Psoas muscle (tissue), 8 donors: ENCODE measurements around the gene COMMD3. TPM values are rescaled to one million over a fixed set of nuclear protein-coding genes. Genes with fewer than 3 reads are reported as not detected.

Experiments used
- ATAC-seq, 4 donors: fragments of 200-7000 bp; cut with Tn5 transposase; one replicate each; pipeline ENCODE4 v1.9.1; 2020; ENCODE audit warnings: moderate library complexity in 3 of 4, mild to moderate bottlenecking in 2 of 4
- DNase-seq, 2 donors: peaks; one replicate each; pipeline ENCODE4 v3.0.0-alpha.2; 2020
- H3K27ac ChIP-seq: fragments of 200-600 bp; one replicate; pipeline ENCODE4 v1.8.0; 2022
- H3K27me3 ChIP-seq, 3 donors: fragments of 200-600 bp in 1 of 3; one replicate each; pipeline versions ENCODE4 v1.6.1 to v1.8.0; 2013 to 2022; ENCODE audit warnings: low read length in 2 of 3, mild to moderate bottlenecking in 2 of 3, moderate library complexity in 1 of 3; ENCODE audit not compliant: insufficient read depth in 3 of 3
- H3K36me3 ChIP-seq, 2 donors: fragments of 200-600 bp in 1 of 2; one replicate each; pipeline versions ENCODE4 v1.6.1 to v1.8.0; 2013 to 2022; ENCODE audit warnings: low read depth in 1 of 2, mild to moderate bottlenecking in 1 of 2, moderate library complexity in 1 of 2; ENCODE audit not compliant: insufficient read depth in 1 of 2
- H3K4me1 ChIP-seq: fragments of 200-600 bp; one replicate; pipeline ENCODE4 v1.8.0; 2022
- H3K4me3 ChIP-seq: fragments of 200-600 bp; one replicate; pipeline ENCODE4 v1.8.0; 2022; ENCODE audit warnings: mild to moderate bottlenecking
- H3K9me3 ChIP-seq: fragments of 200-600 bp; one replicate; pipeline ENCODE4 v1.8.0; 2022
- CTCF ChIP-seq: fragments of 200-600 bp; IDR thresholded peaks from one replicate; pipeline ENCODE4 v1.8.0; 2022; ENCODE audit warnings: antibody characterized with exemption
- WGBS, 3 donors: extraction: QIAGEN DNeasy Blood & Tissue Kit; methylation state at CpG; one replicate each; pipeline versions ENCODE4 v1.1.6 to v1.1.7; 2013; 5-methylcytosine and 5-hydroxymethylcytosine counted together
- intact Hi-C, 2 donors: fragments of 100-400 bp; cut with DNase I; formaldehyde crosslinking; loops; one replicate each; pipeline versions ENCODE4 v1.11.0 to v1.14.2; 2022
- polyA plus RNA-seq, 3 donors: library from polyadenylated mRNA; stranded (reverse); fragments of 200-250 nt; gene quantifications; one replicate each; pipeline ENCODE4 v1.2.3, GENCODE V29; 2013
- total RNA-seq, 4 donors: library from RNA; stranded (reverse); fragmentation: NEBNext Ultra II Directional in 2 of 4; extraction: Animal tissue kit (Norgen Biotek cat#: 25700) in 2 of 4; gene quantifications; one replicate each; pipeline versions ENCODE4 v1.2.1 to v1.2.4, GENCODE V29; 2021 to 2023
- donor health status: healthy with polysubstance abuse.
- donor health status: DM: no; HTN: no; CAD: no; lungs with moderate emphysema.
- donor health status: Bipolar disorder and iron deficiency.
- donor health status: healthy.
- donor health status: DM: yes; HTN: yes; CAD: no.
- donor health status: DM: no; HTN: no; CAD: no.
- donor health status: DM: no; HTN: no; CAD: no.
- donor health status: DM: yes; HTN: yes; CAD: no.

Gene COMMD3
- total and polyA plus RNA-seq, 7 donors: 42.3 to 81.4 (median 64.6) TPM

DNA sequence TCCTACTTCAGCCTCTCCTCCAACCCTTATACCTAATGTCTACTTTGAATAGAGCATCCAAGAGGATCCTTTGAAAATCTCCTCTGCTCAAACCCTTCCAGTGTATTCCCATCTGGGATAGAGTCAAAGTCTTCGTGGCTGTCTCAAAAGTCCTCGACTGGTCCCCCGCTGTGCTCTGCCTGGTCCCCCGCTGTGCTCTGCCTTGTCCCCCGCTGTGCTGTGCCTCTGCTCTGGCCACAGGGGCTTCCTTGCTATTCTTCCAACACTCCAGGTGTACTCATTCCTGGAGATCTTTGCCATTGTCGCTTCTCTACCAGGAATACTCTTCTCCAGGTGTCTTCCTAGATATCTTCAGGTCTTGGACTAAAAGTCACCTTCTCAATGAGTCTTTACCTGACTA is 36.1 kb upstream of the COMMD3 start:
- Histone ChIP-seq H3K36me3 (no peaks in the 10 kb centered on the region), H3K9me3 (no peaks in the 10 kb centered on the region), H3K4me1 (no peaks in the 10 kb centered on the region), H3K27me3 (peaks cover 0 to 12% (median 0%) of the 10 kb centered on the region in 3 donors), H3K27ac (no peak overlapping the region), H3K4me3 (no peak overlapping the region)
- ATAC-seq (no peak), DNase-seq (no peak)
- intact Hi-C loops: no loop called here
- 37 to 55% (median 42%) methylated on average over 6 of the region's 6 CpGs for WGBS, 3 donors
- no peak for TF ChIP-seq CTCF

DNA sequence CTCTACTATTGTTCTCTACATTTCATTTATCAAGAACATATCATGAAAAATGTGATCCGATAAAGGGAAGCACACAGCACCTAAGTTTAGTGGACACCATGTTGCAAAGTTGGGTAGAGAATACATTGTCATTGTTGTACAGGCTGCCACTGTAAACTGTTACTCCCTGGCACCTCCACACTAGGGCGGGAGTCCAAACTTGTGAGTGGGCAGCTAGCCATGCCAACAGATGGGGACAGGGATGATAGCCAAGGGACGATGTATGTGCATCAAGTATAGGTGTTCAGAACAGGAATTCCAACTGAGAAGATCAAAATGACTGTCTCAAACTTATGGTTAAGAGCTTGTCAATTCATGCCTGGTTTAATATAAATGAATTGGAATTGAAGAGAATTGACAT is 31.1 kb upstream of the COMMD3 start:
- Histone ChIP-seq H3K9me3 (peaks cover 6% of the 10 kb centered on the region), H3K36me3 (no peaks in the 10 kb centered on the region), H3K27ac (no peak overlapping the region), H3K27me3 (peaks cover 0 to 4% (median 0%) of the 10 kb centered on the region in 3 donors), H3K4me3 (no peak overlapping the region), H3K4me1 (no peaks in the 10 kb centered on the region)
- DNase-seq (no peak), ATAC-seq (no peak)
- intact Hi-C loops: no loop called here
- 48 to 55% (median 52%) methylated on average over 3 of the region's 3 CpGs for WGBS, 3 donors
- no peak for TF ChIP-seq CTCF

- ATAC-seq (no peak), DNase-seq (no peak)
- no peaks in the 10 kb centered on the region for H3K36me3 ChIP-seq
- 85 to 90% (median 90%) methylated on average over 3 of the region's 3 CpGs for WGBS, 3 donors
- H3K4me3 ChIP-seq: no peak overlapping the region
- H3K9me3 ChIP-seq: peaks cover 6% of the 10 kb centered on the region
- no peaks in the 10 kb centered on the region for H3K27me3 ChIP-seq
- H3K27ac ChIP-seq: no peak overlapping the region
- intact Hi-C loops: no loop called here
- no peaks in the 10 kb centered on the region for H3K4me1 ChIP-seq
- TF ChIP-seq CTCF: no peak
These were observed 22.3 kb upstream of the COMMD3 start for GRCh38 chr10:22293747-22294404.

DNA sequence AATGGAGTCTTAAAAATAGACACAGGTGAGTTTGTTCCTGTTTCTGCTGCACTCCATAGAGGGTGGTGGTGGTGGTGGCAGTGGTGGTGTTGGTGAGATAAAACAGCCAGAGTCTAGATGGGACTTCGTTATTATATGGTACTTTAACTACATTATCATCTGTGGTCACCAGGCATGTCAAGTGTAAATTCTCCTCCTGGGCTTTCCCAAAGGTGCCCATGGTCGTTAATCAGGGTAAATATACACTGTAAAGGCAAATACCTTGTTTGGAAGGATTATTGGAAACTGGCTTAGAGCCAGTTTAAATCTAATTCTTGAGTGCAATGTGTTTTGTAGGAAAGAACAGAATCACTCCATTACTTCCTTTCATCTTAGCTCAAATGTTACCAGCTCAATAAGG is 21.5 kb upstream of the COMMD3 start:
- Histone ChIP-seq H3K4me1 (no peaks in the 10 kb centered on the region), H3K9me3 (peaks cover 2% of the 10 kb centered on the region), H3K27ac (no peak overlapping the region), H3K27me3 (no peaks in the 10 kb centered on the region), H3K4me3 (no peak overlapping the region), H3K36me3 (no peaks in the 10 kb centered on the region)
- 44 to 57% (median 53%) methylated on average over 2 of the region's 2 CpGs for WGBS, 3 donors
- DNase-seq (no peak), ATAC-seq (no peak)
- intact Hi-C loops: no loop called here
- TF ChIP-seq CTCF: no peak

- intact Hi-C loops: loop anchor here in 1 of 2 donors (5.0 kb wide), 1 partner anchor 44 kb away; no protein-coding TSS in a partner anchor
- WGBS, 3 donors: 78 to 89% (median 84%) methylated on average over 4 of the region's 4 CpGs
These were observed 15.0 kb upstream of the COMMD3 start for GRCh38 chr10:22301193-22301592.

More at GRCh38 chr10:22301193-22301592, 15.0 kb upstream of the COMMD3 start:
- Histone ChIP-seq H3K9me3 (no peaks in the 10 kb centered on the region), H3K4me3 (no peak overlapping the region), H3K27ac (no peak overlapping the region), H3K36me3 (no peaks in the 10 kb centered on the region), H3K27me3 (no peaks in the 10 kb centered on the region), H3K4me1 (no peaks in the 10 kb centered on the region)
- no peak for TF ChIP-seq CTCF
- no peak for DNase-seq
- no peak for ATAC-seq
